Testis (tissue), 2 donors: ENCODE results near the gene CFAP20.

Experiments
- POLR2A ChIP-seq: fragments of 450-650 bp; IDR thresholded peaks from one replicate; pipeline ENCODE4 v1.6.1; 2017; ENCODE audit warnings: antibody characterized with exemption, mild to moderate bottlenecking, moderate library complexity
- TF ChIP-seq, protein P1 (sequence below), 3 experiments: fragments of 450-650 bp in 2 of 3; fragments of 200-600 bp in 1 of 3; sonication (generic) in 1 of 3; IDR thresholded peaks; one replicate each; pipeline ENCODE4 v1.5.1; 2016 to 2019; ENCODE audit warnings: antibody characterized with exemption in 3 of 3, mild to moderate bottlenecking in 2 of 3, moderate library complexity in 1 of 3

DNA sequence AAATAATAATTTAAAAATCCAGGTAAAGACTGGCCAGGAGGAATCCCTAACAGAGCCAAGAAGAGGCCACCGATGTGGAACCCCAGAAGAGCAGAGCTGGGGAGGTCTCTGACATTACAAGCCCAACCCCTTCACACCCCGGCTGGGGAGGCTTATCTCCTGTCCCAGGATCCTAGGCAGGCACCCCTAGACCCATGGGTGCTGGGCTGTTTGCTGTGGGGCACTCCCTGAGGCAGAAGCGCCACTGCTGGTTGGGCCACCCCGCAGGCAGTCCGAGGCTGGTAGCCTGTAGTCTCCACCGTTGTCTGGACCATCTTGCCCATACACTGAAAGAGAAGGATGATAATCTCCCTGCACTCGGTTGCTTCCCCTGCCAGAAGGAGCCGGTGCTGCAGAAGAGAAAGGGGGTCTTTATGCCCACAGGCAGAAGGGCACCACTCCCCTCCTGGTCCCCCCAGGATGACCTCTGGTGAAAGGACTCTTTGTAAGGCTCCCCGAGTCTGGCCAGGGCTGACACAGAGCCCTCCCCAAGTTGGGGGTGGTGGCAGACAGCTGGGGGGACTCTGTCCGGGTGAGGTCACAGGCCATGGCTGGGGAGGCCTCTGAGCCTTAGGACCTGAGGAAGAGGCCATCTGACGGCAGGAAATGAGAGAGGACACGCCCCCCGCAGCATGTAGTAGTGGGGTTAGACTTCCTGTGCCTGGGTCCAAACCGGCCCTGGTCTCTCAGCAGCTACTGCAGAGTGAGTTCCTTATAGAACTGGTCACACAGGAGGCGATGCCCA, 34.2 kb downstream of the CFAP20 start:
- TF ChIP-seq, protein P1, sequence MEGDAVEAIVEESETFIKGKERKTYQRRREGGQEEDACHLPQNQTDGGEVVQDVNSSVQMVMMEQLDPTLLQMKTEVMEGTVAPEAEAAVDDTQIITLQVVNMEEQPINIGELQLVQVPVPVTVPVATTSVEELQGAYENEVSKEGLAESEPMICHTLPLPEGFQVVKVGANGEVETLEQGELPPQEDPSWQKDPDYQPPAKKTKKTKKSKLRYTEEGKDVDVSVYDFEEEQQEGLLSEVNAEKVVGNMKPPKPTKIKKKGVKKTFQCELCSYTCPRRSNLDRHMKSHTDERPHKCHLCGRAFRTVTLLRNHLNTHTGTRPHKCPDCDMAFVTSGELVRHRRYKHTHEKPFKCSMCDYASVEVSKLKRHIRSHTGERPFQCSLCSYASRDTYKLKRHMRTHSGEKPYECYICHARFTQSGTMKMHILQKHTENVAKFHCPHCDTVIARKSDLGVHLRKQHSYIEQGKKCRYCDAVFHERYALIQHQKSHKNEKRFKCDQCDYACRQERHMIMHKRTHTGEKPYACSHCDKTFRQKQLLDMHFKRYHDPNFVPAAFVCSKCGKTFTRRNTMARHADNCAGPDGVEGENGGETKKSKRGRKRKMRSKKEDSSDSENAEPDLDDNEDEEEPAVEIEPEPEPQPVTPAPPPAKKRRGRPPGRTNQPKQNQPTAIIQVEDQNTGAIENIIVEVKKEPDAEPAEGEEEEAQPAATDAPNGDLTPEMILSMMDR (IDR thresholded peaks at IDR 0.05) = no peak
- no peak for TF ChIP-seq POLR2A
